ENCODE results near the gene PGRMC2.

Gene PGRMC2
- total RNA-seq, result 16.5 to 39.7 (median 24.4) reads per million in 9 experiments

GRCh38 chr4:128287141-128287870 lies at the start of gene PGRMC2:
Gene PGRMC2, minus strand, starts transcription at chr4:128287813. Its CDS starts 23 bp downstream, at chr4:128287790.
- H3K27me3 Mint-ChIP-seq, result no peaks in the 10 kb centered on the region
- peaks cover 25% of the 10 kb centered on the region for H3K36me3 Mint-ChIP-seq (ENCODE audit: insufficient read depth)
- H3K4me1 Mint-ChIP-seq (ENCODE audit: low read depth in 2 of 2), result peaks cover 19 to 39% of the 10 kb centered on the region in 2 donors
- H3K27ac Mint-ChIP-seq, result peak within 1 kb of the TSS; percentile 91 to 96
- DNase-seq (no peak), ATAC-seq (replicated peaks) (no peak)
- peak within 1 kb of the TSS; percentile 88 to 97 for H3K4me3 Mint-ChIP-seq
- no peaks in the 10 kb centered on the region for H3K9me3 Mint-ChIP-seq

- no peaks in the 10 kb centered on the region for H3K27me3 Mint-ChIP-seq
- no peak for ATAC-seq (replicated peaks)
Measured at GRCh38 chr4:128335541-128335940, 47.9 kb upstream of the PGRMC2 start.

GRCh38 chr4:128334256-128334655 lies 46.6 kb upstream of the PGRMC2 start:
- Mint-ChIP-seq H3K27me3 (no peaks in the 10 kb centered on the region), H3K27ac (no peak overlapping the region), H3K4me3 (no peak overlapping the region), H3K4me1 (ENCODE audit: low read depth in 2 of 2) (no peaks in the 10 kb centered on the region), H3K9me3 (no peaks in the 10 kb centered on the region), H3K36me3 (ENCODE audit: insufficient read depth) (no peaks in the 10 kb centered on the region)
- ATAC-seq (replicated peaks) (no peak), DNase-seq (no peak)

More at GRCh38 chr4:128335541-128335940, 47.9 kb upstream of the PGRMC2 start:
- no peak overlapping the region for H3K4me3 Mint-ChIP-seq
- H3K36me3 Mint-ChIP-seq (ENCODE audit: insufficient read depth), result no peaks in the 10 kb centered on the region
- no peak for DNase-seq
- no peaks in the 10 kb centered on the region for H3K9me3 Mint-ChIP-seq
- no peak overlapping the region for H3K27ac Mint-ChIP-seq
- no peaks in the 10 kb centered on the region for H3K4me1 Mint-ChIP-seq (ENCODE audit: low read depth in 2 of 2)

GRCh38 chr4:128333309-128334018 lies 45.9 kb upstream of the PGRMC2 start:
- ATAC-seq (replicated peaks), result no peak

GRCh38 chr4:128332081-128332480 lies 44.5 kb upstream of the PGRMC2 start:
- H3K4me1 Mint-ChIP-seq (ENCODE audit: low read depth in 2 of 2), result no peaks in the 10 kb centered on the region
- H3K4me3 Mint-ChIP-seq, result no peak overlapping the region
- H3K36me3 Mint-ChIP-seq (ENCODE audit: insufficient read depth), result no peaks in the 10 kb centered on the region
- ATAC-seq (replicated peaks), result no peak
- no peaks in the 10 kb centered on the region for H3K9me3 Mint-ChIP-seq
- no peak for DNase-seq
- H3K27me3 Mint-ChIP-seq, result no peaks in the 10 kb centered on the region
- no peak overlapping the region for H3K27ac Mint-ChIP-seq

More at GRCh38 chr4:128333309-128334018, 45.9 kb upstream of the PGRMC2 start:
- Mint-ChIP-seq H3K4me3 (no peak overlapping the region), H3K36me3 (ENCODE audit: insufficient read depth) (no peaks in the 10 kb centered on the region), H3K27me3 (no peaks in the 10 kb centered on the region), H3K4me1 (ENCODE audit: low read depth in 2 of 2) (no peaks in the 10 kb centered on the region), H3K27ac (no peak overlapping the region), H3K9me3 (no peaks in the 10 kb centered on the region)
- no peak for DNase-seq

- H3K36me3 Mint-ChIP-seq (ENCODE audit: insufficient read depth), result no peaks in the 10 kb centered on the region
- H3K27ac Mint-ChIP-seq, result no peak overlapping the region
- H3K9me3 Mint-ChIP-seq, result no peaks in the 10 kb centered on the region
- H3K4me1 Mint-ChIP-seq (ENCODE audit: low read depth in 2 of 2), result no peaks in the 10 kb centered on the region
- ATAC-seq (replicated peaks) (no peak), DNase-seq (no peak)
- H3K27me3 Mint-ChIP-seq, result no peaks in the 10 kb centered on the region
- no peak overlapping the region for H3K4me3 Mint-ChIP-seq
Measured at GRCh38 chr4:128329638-128330037, 42.0 kb upstream of the PGRMC2 start.

GRCh38 chr4:128328106-128328505 lies 40.5 kb upstream of the PGRMC2 start:
- ATAC-seq (replicated peaks) (no peak), DNase-seq (no peak)
- no peak overlapping the region for H3K27ac Mint-ChIP-seq
- no peaks in the 10 kb centered on the region for H3K27me3 Mint-ChIP-seq
- no peaks in the 10 kb centered on the region for H3K4me1 Mint-ChIP-seq (ENCODE audit: low read depth in 2 of 2)
- H3K36me3 Mint-ChIP-seq (ENCODE audit: insufficient read depth), result no peaks in the 10 kb centered on the region
- H3K4me3 Mint-ChIP-seq, result no peak overlapping the region
- H3K9me3 Mint-ChIP-seq, result no peaks in the 10 kb centered on the region

GRCh38 chr4:128323401-128323800 lies 35.8 kb upstream of the PGRMC2 start:
- DNase-seq (no peak), ATAC-seq (replicated peaks) (no peak)
- Mint-ChIP-seq H3K9me3 (no peaks in the 10 kb centered on the region), H3K4me1 (ENCODE audit: low read depth in 2 of 2) (no peaks in the 10 kb centered on the region), H3K27me3 (no peaks in the 10 kb centered on the region), H3K27ac (no peak overlapping the region), H3K4me3 (no peak overlapping the region), H3K36me3 (ENCODE audit: insufficient read depth) (no peaks in the 10 kb centered on the region)

GRCh38 chr4:128322986-128323385 lies 35.4 kb upstream of the PGRMC2 start:
- Mint-ChIP-seq H3K9me3 (no peaks in the 10 kb centered on the region), H3K36me3 (ENCODE audit: insufficient read depth) (no peaks in the 10 kb centered on the region), H3K27me3 (no peaks in the 10 kb centered on the region), H3K4me1 (ENCODE audit: low read depth in 2 of 2) (no peaks in the 10 kb centered on the region), H3K27ac (no peak overlapping the region), H3K4me3 (no peak overlapping the region)
- ATAC-seq (replicated peaks), result no peak
- no peak for DNase-seq

- Mint-ChIP-seq H3K27me3 (no peaks in the 10 kb centered on the region), H3K4me3 (no peak overlapping the region), H3K36me3 (ENCODE audit: insufficient read depth) (no peaks in the 10 kb centered on the region), H3K9me3 (no peaks in the 10 kb centered on the region), H3K27ac (no peak overlapping the region), H3K4me1 (ENCODE audit: low read depth in 2 of 2) (no peaks in the 10 kb centered on the region)
- no peak for ATAC-seq (replicated peaks)
- no peak for DNase-seq
Measured at GRCh38 chr4:128322311-128322710, 34.7 kb upstream of the PGRMC2 start.

GRCh38 chr4:128320656-128321055 lies 33.0 kb upstream of the PGRMC2 start:
- DNase-seq (no peak), ATAC-seq (replicated peaks) (no peak)
- no peaks in the 10 kb centered on the region for H3K27me3 Mint-ChIP-seq
- H3K27ac Mint-ChIP-seq, result no peak overlapping the region
- H3K4me3 Mint-ChIP-seq, result no peak overlapping the region
- H3K9me3 Mint-ChIP-seq, result no peaks in the 10 kb centered on the region
- no peaks in the 10 kb centered on the region for H3K4me1 Mint-ChIP-seq (ENCODE audit: low read depth in 2 of 2)
- H3K36me3 Mint-ChIP-seq (ENCODE audit: insufficient read depth), result no peaks in the 10 kb centered on the region

- Mint-ChIP-seq H3K4me3 (no peak overlapping the region), H3K36me3 (ENCODE audit: insufficient read depth) (peaks cover 4% of the 10 kb centered on the region), H3K9me3 (no peaks in the 10 kb centered on the region), H3K4me1 (ENCODE audit: low read depth in 2 of 2) (no peaks in the 10 kb centered on the region), H3K27ac (no peak overlapping the region), H3K27me3 (no peaks in the 10 kb centered on the region)
- no peak for ATAC-seq (replicated peaks)
- no peak for DNase-seq
Measured at GRCh38 chr4:128315756-128316520, 28.3 kb upstream of the PGRMC2 start.

- DNase-seq, result no peak
- ATAC-seq (replicated peaks), result no peak
- no peak overlapping the region for H3K4me3 Mint-ChIP-seq
- H3K36me3 Mint-ChIP-seq (ENCODE audit: insufficient read depth), result peaks cover 4% of the 10 kb centered on the region
- H3K9me3 Mint-ChIP-seq, result no peaks in the 10 kb centered on the region
- H3K4me1 Mint-ChIP-seq (ENCODE audit: low read depth in 2 of 2), result no peaks in the 10 kb centered on the region
- H3K27ac Mint-ChIP-seq, result no peak overlapping the region
- no peaks in the 10 kb centered on the region for H3K27me3 Mint-ChIP-seq
Measured at GRCh38 chr4:128311659-128312403, 24.2 kb upstream of the PGRMC2 start.
